HL-60 (cell line): Measurements from ENCODE around the gene TRMT10B.

Source experiments
- CTCF ChIP-seq: IDR thresholded peaks from one replicate; pipeline ENCODE4 v1.5.1; 2011; ENCODE audit warnings: low read length, control low read depth, inconsistent platforms; ENCODE audit not compliant: insufficient read depth
- POLR2AphosphoS5 ChIP-seq: IDR thresholded peaks from 2 replicates; pipeline ENCODE4 v1.6.1; 2012; ENCODE audit warnings: low read depth

GRCh38 chr9:37715991-37716505, 37.6 kb upstream of the TRMT10B start:
- TF ChIP-seq POLR2AphosphoS5 (no peak), CTCF (no peak)
